Astrocyte (in vitro differentiated cells and primary cell): Measurements from ENCODE around the gene ARSJ. TPM values are rescaled to one million over a fixed set of nuclear protein-coding genes. Genes with fewer than 3 reads are reported as not detected.

Experiments used
- DNase-seq: peaks from one replicate; pipeline ENCODE4 v3.0.0-alpha.2; 2010; ENCODE audit warnings: low read depth
- FAIRE-seq: peaks from 2 replicates; lab custom pipeline; 2011; peaks lifted over from hg19 to GRCh38; lab: Jason Lieb, UNC
- H2AFZ ChIP-seq: 2 replicates; pipeline ENCODE4 v1.6.0; 2012; ENCODE audit warnings: low read depth, low read length, inconsistent platforms
- H3K27ac ChIP-seq: 2 replicates; pipeline ENCODE4 v1.5.1; 2011; ENCODE audit warnings: low read depth, low read length, inconsistent platforms
- H3K27me3 ChIP-seq: 2 replicates; pipeline ENCODE4 v1.6.0; 2011; ENCODE audit warnings: low read length, inconsistent platforms; ENCODE audit not compliant: insufficient read depth
- H3K36me3 ChIP-seq: 2 replicates; pipeline ENCODE4 v1.5.1; 2011; ENCODE audit warnings: low read length, inconsistent platforms; ENCODE audit not compliant: insufficient read depth
- H3K4me1 ChIP-seq: 2 replicates; pipeline ENCODE4 v1.5.1; 2011; ENCODE audit warnings: low read length, inconsistent platforms; ENCODE audit not compliant: insufficient read depth
- H3K4me2 ChIP-seq: 2 replicates; pipeline ENCODE4 v1.6.0; 2012; ENCODE audit warnings: low read length, inconsistent platforms
- H3K4me3 ChIP-seq: 2 replicates; pipeline ENCODE4 v1.5.1; 2011; ENCODE audit warnings: low read depth, mild to moderate bottlenecking, low read length, inconsistent platforms; ENCODE audit not compliant: insufficient read depth
- H3K79me2 ChIP-seq: 2 replicates; pipeline ENCODE4 v1.6.0; 2012; ENCODE audit warnings: mild to moderate bottlenecking, low read length, inconsistent platforms; ENCODE audit not compliant: insufficient read depth
- H3K9ac ChIP-seq: 2 replicates; pipeline ENCODE4 v1.6.0; 2012; ENCODE audit warnings: mild to moderate bottlenecking, low read length, inconsistent platforms
- H3K9me3 ChIP-seq: 2 replicates; pipeline ENCODE4 v1.5.1; 2012; ENCODE audit warnings: low read depth, mild to moderate bottlenecking, low read length, inconsistent platforms; ENCODE audit not compliant: insufficient read depth
- H4K20me1 ChIP-seq: 2 replicates; pipeline ENCODE4 v1.6.0; 2012; ENCODE audit warnings: low read length, inconsistent platforms; ENCODE audit not compliant: insufficient read depth
- H3K27ac Mint-ChIP-seq: one replicate; pipeline ENCODE4 v1.8.0; 2021; ENCODE audit warnings: mild to moderate bottlenecking, mixed read lengths; ENCODE audit not compliant: unreplicated experiment
- H3K27me3 Mint-ChIP-seq: one replicate; pipeline ENCODE4 v1.8.0; 2021; ENCODE audit warnings: low read depth, mixed read lengths; ENCODE audit not compliant: unreplicated experiment
- H3K36me3 Mint-ChIP-seq: one replicate; pipeline ENCODE4 v1.8.0; 2021; ENCODE audit warnings: low read depth, mixed read lengths; ENCODE audit not compliant: unreplicated experiment
- H3K4me1 Mint-ChIP-seq: one replicate; pipeline ENCODE4 v1.8.0; 2021; ENCODE audit warnings: low read depth, mixed read lengths; ENCODE audit not compliant: unreplicated experiment
- H3K4me3 Mint-ChIP-seq: one replicate; pipeline ENCODE4 v1.8.0; 2021; ENCODE audit warnings: mild to moderate bottlenecking, moderate library complexity, mixed read lengths; ENCODE audit not compliant: unreplicated experiment
- H3K9me3 Mint-ChIP-seq: one replicate; pipeline ENCODE4 v1.8.0; 2021; ENCODE audit warnings: mild to moderate bottlenecking, mixed read lengths; ENCODE audit not compliant: unreplicated experiment
- CTCF ChIP-seq: IDR thresholded peaks from 2 replicates; pipeline ENCODE4 v1.5.1; 2011; ENCODE audit warnings: low read depth, mild to moderate bottlenecking, inconsistent platforms, low read length, moderate library complexity; ENCODE audit not compliant: insufficient read depth
- EZH2 ChIP-seq: IDR thresholded peaks from 2 replicates; pipeline ENCODE4 v1.6.1; 2012; ENCODE audit warnings: mild to moderate bottlenecking, low read length, inconsistent platforms; ENCODE audit not compliant: insufficient read depth
- total RNA-seq: library from RNA; stranded (reverse); gene quantifications from 2 replicates; pipeline ENCODE4 v1.2.1, GENCODE V29; 2021

ARSJ gene
- total RNA-seq, 1 donor from 2014 or later: 66.5 TPM

- Histone ChIP-seq H3K9ac (no peak overlapping the region), H2AFZ (no peak overlapping the region), H3K4me3 (no peak overlapping the region), H3K27ac (no peak overlapping the region), H3K4me1 (peaks cover 4% of the 10 kb centered on the region), H3K4me2 (no peak overlapping the region), H3K36me3 (no peaks in the 10 kb centered on the region), H3K9me3 (no peaks in the 10 kb centered on the region), H3K27me3 (no peaks in the 10 kb centered on the region), H4K20me1 (no peaks in the 10 kb centered on the region), H3K79me2 (no peaks in the 10 kb centered on the region)
- H3K9me3 Mint-ChIP-seq: no peaks in the 10 kb centered on the region
- peaks cover 1% of the 10 kb centered on the region for H3K36me3 Mint-ChIP-seq
- DNase-seq (no peak), FAIRE-seq (no peak)
- H3K4me1 Mint-ChIP-seq: peaks cover 7% of the 10 kb centered on the region
- no peak overlapping the region for H3K4me3 Mint-ChIP-seq
- no peaks in the 10 kb centered on the region for H3K27me3 Mint-ChIP-seq
- H3K27ac Mint-ChIP-seq: no peak overlapping the region
- TF ChIP-seq EZH2: no peak
- TF ChIP-seq CTCF: no peak
These were observed 99.0 kb downstream of the ARSJ start for GRCh38 chr4:113880240-113881028.

- Histone ChIP-seq H3K36me3 (peaks cover 3% of the 10 kb centered on the region), H3K79me2 (no peaks in the 10 kb centered on the region), H4K20me1 (no peaks in the 10 kb centered on the region), H3K27me3 (no peaks in the 10 kb centered on the region), H3K27ac (no peak overlapping the region), H3K9ac (no peak overlapping the region), H3K4me2 (no peak overlapping the region), H2AFZ (no peak overlapping the region), H3K4me1 (peaks cover 4% of the 10 kb centered on the region), H3K9me3 (no peaks in the 10 kb centered on the region), H3K4me3 (no peak overlapping the region)
- H3K27me3 Mint-ChIP-seq: no peaks in the 10 kb centered on the region
- DNase-seq (peak; percentile 75), FAIRE-seq (no peak)
- H3K27ac Mint-ChIP-seq: peak overlapping the region; percentile 71
- H3K36me3 Mint-ChIP-seq: no peaks in the 10 kb centered on the region
- no peaks in the 10 kb centered on the region for H3K9me3 Mint-ChIP-seq
- no peak for TF ChIP-seq EZH2
- peak; percentile 51 for TF ChIP-seq CTCF
- H3K4me3 Mint-ChIP-seq: no peak overlapping the region
- H3K4me1 Mint-ChIP-seq: peaks cover 7% of the 10 kb centered on the region
These were observed 100.8 kb downstream of the ARSJ start for GRCh38 chr4:113878668-113879067.

GRCh38 chr4:113874480-113874879 lies 105.0 kb downstream of the ARSJ start:
- H3K27me3 ChIP-seq: no peaks in the 10 kb centered on the region
- H3K9me3 ChIP-seq: no peaks in the 10 kb centered on the region
- Mint-ChIP-seq H3K27me3 (no peaks in the 10 kb centered on the region), H3K4me3 (no peak overlapping the region), H3K4me1 (peaks cover 22% of the 10 kb centered on the region), H3K36me3 (no peaks in the 10 kb centered on the region), H3K27ac (no peak overlapping the region), H3K9me3 (no peaks in the 10 kb centered on the region)
- H3K79me2 ChIP-seq: no peaks in the 10 kb centered on the region
- peaks cover 14% of the 10 kb centered on the region for H3K4me1 ChIP-seq
- H2AFZ ChIP-seq: no peak overlapping the region
- TF ChIP-seq CTCF (no peak), EZH2 (no peak)
- H3K36me3 ChIP-seq: peaks cover 6% of the 10 kb centered on the region
- no peak overlapping the region for H3K27ac ChIP-seq
- H3K4me3 ChIP-seq: no peak overlapping the region
- no peaks in the 10 kb centered on the region for H4K20me1 ChIP-seq
- no peak for DNase-seq
- H3K9ac ChIP-seq: no peak overlapping the region
- no peak for FAIRE-seq
- H3K4me2 ChIP-seq: no peak overlapping the region
